ENCODE measurements around the gene SEMA4D. TPM values are rescaled to one million over a fixed set of nuclear protein-coding genes. Genes with fewer than 3 reads are reported as not detected.
"Not testable (repeated sequence)": the region's sequence is repeated elsewhere in the genome, so short reads cannot be mapped to it uniquely, and the experiment has no call there.

The SEMA4D gene
- total and polyA plus RNA-seq, 8 donors, result 20.0 to 71.9 (median 25.6) TPM

DNA sequence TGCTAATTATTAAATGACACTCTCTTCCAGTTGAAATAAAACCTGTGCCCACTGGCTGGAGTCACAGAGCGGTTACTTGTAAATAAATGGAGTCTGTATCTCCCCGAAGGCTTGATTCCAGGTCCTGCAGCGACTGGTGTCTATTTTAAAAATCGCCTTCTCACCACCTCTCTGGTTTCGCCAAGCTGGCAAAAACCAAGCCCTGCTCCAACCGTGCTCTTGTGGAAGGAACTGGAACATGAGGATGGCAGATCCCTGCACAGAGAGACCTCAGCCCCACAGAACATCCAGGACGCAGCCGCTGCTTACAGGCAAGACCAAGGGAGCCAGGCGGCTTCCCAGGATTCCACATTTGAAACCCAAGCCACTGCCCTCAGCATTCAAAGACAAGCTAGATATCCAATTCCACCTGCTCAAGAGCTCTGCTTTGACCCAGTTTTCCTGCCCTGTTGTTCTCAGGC, 15.0 kb downstream of the SEMA4D start:
- peaks cover 0 to 9% of the 10 kb centered on the region in 2 donors for H3K36me3 ChIP-seq
- DNase-seq (no peak), ATAC-seq (no peak)
- H3K27ac ChIP-seq, result no peak overlapping the region
- no peak overlapping the region for H3K4me3 ChIP-seq
- no peaks in the 10 kb centered on the region for H3K27me3 ChIP-seq
- TF ChIP-seq, protein P1, sequence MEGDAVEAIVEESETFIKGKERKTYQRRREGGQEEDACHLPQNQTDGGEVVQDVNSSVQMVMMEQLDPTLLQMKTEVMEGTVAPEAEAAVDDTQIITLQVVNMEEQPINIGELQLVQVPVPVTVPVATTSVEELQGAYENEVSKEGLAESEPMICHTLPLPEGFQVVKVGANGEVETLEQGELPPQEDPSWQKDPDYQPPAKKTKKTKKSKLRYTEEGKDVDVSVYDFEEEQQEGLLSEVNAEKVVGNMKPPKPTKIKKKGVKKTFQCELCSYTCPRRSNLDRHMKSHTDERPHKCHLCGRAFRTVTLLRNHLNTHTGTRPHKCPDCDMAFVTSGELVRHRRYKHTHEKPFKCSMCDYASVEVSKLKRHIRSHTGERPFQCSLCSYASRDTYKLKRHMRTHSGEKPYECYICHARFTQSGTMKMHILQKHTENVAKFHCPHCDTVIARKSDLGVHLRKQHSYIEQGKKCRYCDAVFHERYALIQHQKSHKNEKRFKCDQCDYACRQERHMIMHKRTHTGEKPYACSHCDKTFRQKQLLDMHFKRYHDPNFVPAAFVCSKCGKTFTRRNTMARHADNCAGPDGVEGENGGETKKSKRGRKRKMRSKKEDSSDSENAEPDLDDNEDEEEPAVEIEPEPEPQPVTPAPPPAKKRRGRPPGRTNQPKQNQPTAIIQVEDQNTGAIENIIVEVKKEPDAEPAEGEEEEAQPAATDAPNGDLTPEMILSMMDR (IDR thresholded peaks at IDR 0.05), result no peak
- peaks cover 0 to 28% of the 10 kb centered on the region in 2 donors for H3K4me1 ChIP-seq
- intact Hi-C loops (cut with DNase I), result no loop called here
- no peaks in the 10 kb centered on the region for H3K9me3 ChIP-seq

- H3K36me3 ChIP-seq, result peaks cover 0 to 9% of the 10 kb centered on the region in 2 donors
- H3K27ac ChIP-seq, result no peak overlapping the region
- intact Hi-C loops (cut with DNase I), result no loop called here
- no peaks in the 10 kb centered on the region for H3K9me3 ChIP-seq
- peaks cover 4 to 33% of the 10 kb centered on the region in 2 donors for H3K4me1 ChIP-seq
- H3K27me3 ChIP-seq, result no peaks in the 10 kb centered on the region
- ATAC-seq (no peak), DNase-seq (no peak)
- TF ChIP-seq, protein P1 (IDR thresholded peaks at IDR 0.05), result no peak
- H3K4me3 ChIP-seq, result no peak overlapping the region
These were observed 15.7 kb downstream of the SEMA4D start for GRCh38 chr9:89482056-89482851.

GRCh38 chr9:89481538-89481915, 16.4 kb downstream of the SEMA4D start:
- intact Hi-C loops (cut with DNase I), result no loop called here
- H3K27ac ChIP-seq, result no peak overlapping the region
- TF ChIP-seq, protein P1 (IDR thresholded peaks at IDR 0.05), result no peak

DNA sequence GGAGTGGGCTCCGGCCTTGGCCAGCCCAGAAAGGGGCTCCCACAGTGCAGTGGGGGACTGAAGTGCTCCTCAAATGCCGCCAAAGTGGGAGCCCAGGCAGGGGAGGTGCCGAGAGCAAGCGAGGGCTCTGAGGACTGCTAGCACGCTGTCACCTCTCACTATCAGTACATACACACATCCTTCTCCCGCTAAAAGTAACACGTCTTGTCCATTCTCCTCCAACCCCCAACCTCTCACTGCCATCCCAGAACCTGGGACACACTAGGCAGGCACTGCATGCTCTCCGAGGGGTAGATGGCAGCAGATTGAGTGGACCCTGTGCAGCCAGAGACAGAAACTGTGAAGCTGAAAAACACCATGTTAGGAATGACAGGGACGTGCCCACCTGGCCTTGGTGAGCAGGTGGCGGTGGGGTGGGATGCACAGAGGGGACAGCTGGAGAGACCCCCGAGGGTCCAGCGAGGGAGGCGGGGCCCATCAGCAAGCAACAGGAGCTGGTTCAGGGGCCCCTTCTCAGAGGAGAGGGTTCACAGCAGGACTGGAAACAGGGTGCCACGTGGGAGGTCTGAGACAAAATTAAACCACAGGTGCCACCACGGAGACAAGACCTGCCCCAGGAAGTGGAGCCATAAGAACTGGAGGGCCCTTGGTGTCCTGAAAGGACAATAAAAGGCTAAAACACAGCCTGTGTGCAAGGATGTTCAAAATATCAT, 16.9 kb downstream of the SEMA4D start:
- H3K4me1 ChIP-seq, result peaks cover 5 to 46% of the 10 kb centered on the region in 2 donors
- no peak overlapping the region for H3K27ac ChIP-seq
- ATAC-seq, result no peak
- TF ChIP-seq, protein P1 (IDR thresholded peaks at IDR 0.05), result no peak
- intact Hi-C loops (cut with DNase I), result no loop called here
- no peak overlapping the region for H3K4me3 ChIP-seq
- no peaks in the 10 kb centered on the region for H3K27me3 ChIP-seq
- H3K9me3 ChIP-seq, result no peaks in the 10 kb centered on the region
- no peak for DNase-seq
- peaks cover 0 to 9% of the 10 kb centered on the region in 2 donors for H3K36me3 ChIP-seq

More at GRCh38 chr9:89481538-89481915, 16.4 kb downstream of the SEMA4D start:
- H3K36me3 ChIP-seq, result peaks cover 0 to 9% of the 10 kb centered on the region in 2 donors
- H3K4me1 ChIP-seq, result peaks cover 5 to 40% of the 10 kb centered on the region in 2 donors
- H3K4me3 ChIP-seq, result no peak overlapping the region
- H3K27me3 ChIP-seq, result no peaks in the 10 kb centered on the region
- no peaks in the 10 kb centered on the region for H3K9me3 ChIP-seq
- ATAC-seq (no peak), DNase-seq (no peak)

DNA sequence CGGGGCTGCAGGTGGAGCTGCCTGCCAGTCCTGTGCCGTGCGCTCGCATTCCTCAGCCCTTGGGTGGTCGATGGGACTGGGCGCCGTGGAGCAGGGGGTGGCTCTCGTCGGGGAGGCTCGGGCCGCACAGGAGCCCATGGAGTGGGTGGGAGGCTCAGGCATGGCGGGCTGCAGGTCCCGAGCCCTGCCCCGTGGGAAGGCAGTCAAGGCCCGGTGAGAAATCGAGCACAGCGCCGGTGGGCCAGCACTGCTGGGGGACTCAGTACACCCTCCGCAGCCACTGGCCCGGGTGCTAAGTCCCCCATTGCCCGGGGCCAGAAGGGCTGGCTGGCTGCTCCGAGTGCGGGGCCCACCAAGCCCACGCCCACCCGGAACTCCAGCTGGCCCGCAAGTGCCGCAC, 17.5 kb downstream of the SEMA4D start:
- peaks cover 5 to 51% of the 10 kb centered on the region in 2 donors for H3K4me1 ChIP-seq
- ATAC-seq; H3K4me3 ChIP-seq; H3K27ac ChIP-seq; H3K27me3 ChIP-seq; DNase-seq; H3K9me3 ChIP-seq; intact Hi-C loops (cut with DNase I); H3K36me3 ChIP-seq: not testable (repeated sequence)

DNA sequence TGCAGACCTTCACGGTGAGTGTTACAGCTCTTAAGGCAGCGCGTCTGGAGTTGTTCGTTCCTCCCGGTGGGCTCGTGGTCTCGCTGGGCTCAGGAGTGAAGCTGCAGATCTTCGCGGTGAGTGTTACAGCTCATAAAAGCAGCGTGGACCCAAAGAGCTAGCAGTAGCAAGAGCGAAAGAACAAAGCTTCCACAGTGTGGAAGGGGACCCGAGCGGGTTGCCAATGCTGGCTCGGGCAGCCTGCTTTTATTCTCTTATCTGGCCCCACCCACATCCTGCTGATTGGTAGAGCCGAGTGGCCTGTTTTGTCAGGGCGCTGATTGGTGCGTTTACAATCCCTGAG, 18.3 kb downstream of the SEMA4D start:
- DNase-seq; H3K27ac ChIP-seq; H3K27me3 ChIP-seq; ATAC-seq; intact Hi-C loops (cut with DNase I); H3K36me3 ChIP-seq; H3K9me3 ChIP-seq; H3K4me3 ChIP-seq: not testable (repeated sequence)
- H3K4me1 ChIP-seq, result peaks cover 5 to 51% of the 10 kb centered on the region in 2 donors
